Left lung (tissue), 10 donors: ENCODE results near the gene ATF4. TPM values are rescaled to one million over a fixed set of nuclear protein-coding genes. Genes with fewer than 3 reads are reported as not detected.

Experiments
- ATAC-seq: fragments of 200-7000 bp; cut with Tn5 transposase; one replicate; pipeline ENCODE4 v1.9.1; 2020; ENCODE audit warnings: moderate library complexity
- DNase-seq, 4 donors: peaks; one replicate each; pipeline ENCODE4 v3.0.0-alpha.2; 2013 to 2020
- H3K27ac ChIP-seq, 2 donors: fragments of 200-600 bp; sonication (generic) in 1 of 2; one replicate each; pipeline versions ENCODE4 v1.5.0 to v1.8.0; 2020 to 2021
- H3K27me3 ChIP-seq, 2 donors: fragments of 200-600 bp; sonication (generic) in 1 of 2; one replicate each; pipeline versions ENCODE4 v1.5.0 to v1.8.0; 2020 to 2021
- H3K36me3 ChIP-seq, 2 donors: fragments of 200-600 bp; sonication (generic) in 1 of 2; one replicate each; pipeline versions ENCODE4 v1.5.0 to v1.8.0; 2020 to 2021
- H3K4me1 ChIP-seq, 2 donors: fragments of 200-600 bp; one replicate each; pipeline ENCODE4 v1.8.0; 2021
- H3K4me3 ChIP-seq, 2 donors: fragments of 200-600 bp; sonication (generic) in 1 of 2; one replicate each; pipeline versions ENCODE4 v1.5.0 to v1.8.0; 2020 to 2021; ENCODE audit warnings: mild to moderate bottlenecking in 1 of 2
- H3K9me3 ChIP-seq, 2 donors: fragments of 200-600 bp; sonication (generic) in 1 of 2; one replicate each; pipeline versions ENCODE4 v1.5.0 to v1.8.0; 2020 to 2021
- intact Hi-C, 2 donors: fragments of 100-400 bp; cut with DNase I; formaldehyde crosslinking; loops; one replicate each; pipeline versions ENCODE4 v1.11.2 to v1.14.2; 2022
- polyA plus RNA-seq, 6 donors: library from polyadenylated mRNA; unstranded; fragments of 120-200 nt; gene quantifications; one replicate each; pipeline ENCODE4 v1.2.1, GENCODE V29; 2013; ENCODE audit not compliant: insufficient read length in 6 of 6
- total RNA-seq, 2 donors: library from RNA; stranded (reverse); fragmentation: NEBNext Ultra II Directional; extraction: Animal tissue kit (Norgen Biotek cat#: 25700); gene quantifications; one replicate each; pipeline ENCODE4 v1.2.1, GENCODE V29; 2021
- TF ChIP-seq, protein P1 (sequence below), 2 donors: fragments of 200-600 bp; sonication (generic) in 1 of 2; IDR thresholded peaks; one replicate each; pipeline versions ENCODE4 v1.5.0 to v1.8.0; 2021; ENCODE audit warnings: antibody characterized with exemption in 2 of 2
- donor health status: DM: no; HTN: yes; CAD: no.
- donor health status: DM: no; HTN: no; CAD: no.

Gene ATF4
- total and polyA plus RNA-seq, 8 donors = 204 to 349 (median 309) TPM

DNA sequence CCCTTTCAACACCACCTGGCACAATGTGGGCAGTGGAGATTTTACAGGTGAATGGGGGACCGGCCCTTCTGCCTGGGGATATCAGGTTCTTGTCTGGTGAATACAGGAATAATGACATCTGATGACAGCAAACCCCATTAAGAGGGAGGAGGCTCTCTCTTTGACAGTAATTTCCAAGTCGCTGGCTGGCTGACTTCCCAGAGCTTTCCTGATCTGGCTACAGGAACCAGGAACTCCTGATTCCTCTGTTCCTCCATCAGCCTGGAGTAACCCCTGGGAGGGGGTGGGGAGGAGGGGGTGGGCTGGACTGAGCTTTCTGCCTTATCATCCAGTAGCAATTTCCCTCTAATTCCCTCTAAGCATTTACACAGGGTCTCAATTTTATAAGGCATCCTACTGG, 22.0 kb upstream of the ATF4 start:
- peak overlapping the region in 1 of 2 donors; percentile 18 for H3K27ac ChIP-seq

DNA sequence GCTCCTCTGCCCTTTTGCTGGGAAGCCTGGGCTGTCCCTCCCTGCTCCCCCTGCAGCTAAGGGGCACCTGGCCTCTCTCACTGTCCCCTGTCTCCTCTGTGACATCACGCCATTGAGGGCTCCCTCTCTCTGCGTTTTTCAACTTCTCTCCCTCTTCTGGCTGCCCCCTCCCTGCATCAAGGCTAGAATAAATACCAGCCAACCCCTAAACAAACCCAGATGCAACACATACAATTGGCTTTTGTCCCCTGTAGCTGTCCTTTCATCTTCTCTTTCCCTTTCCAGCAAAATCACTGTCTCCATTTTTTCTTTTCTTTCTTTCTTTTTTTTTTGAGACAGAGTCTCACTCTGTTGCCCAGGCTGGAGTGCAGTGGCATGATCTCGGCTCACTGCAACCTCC, 21.6 kb upstream of the ATF4 start:
- Histone ChIP-seq H3K36me3 (no peaks in the 10 kb centered on the region), H3K27ac (no peak overlapping the region), H3K4me3 (no peak overlapping the region), H3K4me1 (peaks cover 20 to 54% of the 10 kb centered on the region in 2 donors), H3K9me3 (no peaks in the 10 kb centered on the region), H3K27me3 (no peaks in the 10 kb centered on the region)
- intact Hi-C loops = no loop called here
- DNase-seq (no peak), ATAC-seq (no peak)
- TF ChIP-seq, protein P1, sequence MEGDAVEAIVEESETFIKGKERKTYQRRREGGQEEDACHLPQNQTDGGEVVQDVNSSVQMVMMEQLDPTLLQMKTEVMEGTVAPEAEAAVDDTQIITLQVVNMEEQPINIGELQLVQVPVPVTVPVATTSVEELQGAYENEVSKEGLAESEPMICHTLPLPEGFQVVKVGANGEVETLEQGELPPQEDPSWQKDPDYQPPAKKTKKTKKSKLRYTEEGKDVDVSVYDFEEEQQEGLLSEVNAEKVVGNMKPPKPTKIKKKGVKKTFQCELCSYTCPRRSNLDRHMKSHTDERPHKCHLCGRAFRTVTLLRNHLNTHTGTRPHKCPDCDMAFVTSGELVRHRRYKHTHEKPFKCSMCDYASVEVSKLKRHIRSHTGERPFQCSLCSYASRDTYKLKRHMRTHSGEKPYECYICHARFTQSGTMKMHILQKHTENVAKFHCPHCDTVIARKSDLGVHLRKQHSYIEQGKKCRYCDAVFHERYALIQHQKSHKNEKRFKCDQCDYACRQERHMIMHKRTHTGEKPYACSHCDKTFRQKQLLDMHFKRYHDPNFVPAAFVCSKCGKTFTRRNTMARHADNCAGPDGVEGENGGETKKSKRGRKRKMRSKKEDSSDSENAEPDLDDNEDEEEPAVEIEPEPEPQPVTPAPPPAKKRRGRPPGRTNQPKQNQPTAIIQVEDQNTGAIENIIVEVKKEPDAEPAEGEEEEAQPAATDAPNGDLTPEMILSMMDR (IDR thresholded peaks at IDR 0.05) = no peak

More for the DNA sequence above, 22.0 kb upstream of the ATF4 start:
- Histone ChIP-seq H3K27me3 (no peaks in the 10 kb centered on the region), H3K4me1 (peaks cover 16 to 53% of the 10 kb centered on the region in 2 donors), H3K9me3 (no peaks in the 10 kb centered on the region), H3K36me3 (no peaks in the 10 kb centered on the region), H3K4me3 (no peak overlapping the region)
- ATAC-seq (no peak), DNase-seq (no peak)
- TF ChIP-seq, protein P1 (IDR thresholded peaks at IDR 0.05) = no peak
- intact Hi-C loops = no loop called here

DNA sequence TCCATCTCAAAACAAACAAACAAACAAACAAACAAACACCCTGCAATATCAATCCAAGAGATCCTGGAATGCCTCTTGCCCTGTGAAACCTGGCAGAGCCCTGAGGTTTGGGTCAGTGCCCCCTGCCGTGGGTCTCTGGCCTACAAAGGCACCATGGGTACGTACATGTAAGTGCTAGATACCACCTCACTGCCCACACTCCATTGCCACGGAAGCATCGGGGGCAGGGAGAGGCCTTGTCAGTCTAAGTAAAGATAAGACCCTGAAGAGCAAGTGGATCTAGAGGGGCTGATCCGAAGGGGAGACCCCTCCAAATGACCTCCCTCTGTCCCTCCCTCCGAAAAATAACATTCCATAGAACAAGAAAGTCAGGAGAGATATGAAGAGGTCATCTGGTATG, 20.3 kb upstream of the ATF4 start:
- Histone ChIP-seq H3K36me3 (peaks cover 4 to 12% of the 10 kb centered on the region in 2 donors), H3K27me3 (no peaks in the 10 kb centered on the region), H3K4me3 (no peak overlapping the region), H3K4me1 (peaks cover 20 to 54% of the 10 kb centered on the region in 2 donors), H3K9me3 (no peaks in the 10 kb centered on the region), H3K27ac (no peak overlapping the region)
- ATAC-seq (no peak), DNase-seq (no peak)
- intact Hi-C loops = no loop called here
- TF ChIP-seq, protein P1 (IDR thresholded peaks at IDR 0.05) = no peak

DNA sequence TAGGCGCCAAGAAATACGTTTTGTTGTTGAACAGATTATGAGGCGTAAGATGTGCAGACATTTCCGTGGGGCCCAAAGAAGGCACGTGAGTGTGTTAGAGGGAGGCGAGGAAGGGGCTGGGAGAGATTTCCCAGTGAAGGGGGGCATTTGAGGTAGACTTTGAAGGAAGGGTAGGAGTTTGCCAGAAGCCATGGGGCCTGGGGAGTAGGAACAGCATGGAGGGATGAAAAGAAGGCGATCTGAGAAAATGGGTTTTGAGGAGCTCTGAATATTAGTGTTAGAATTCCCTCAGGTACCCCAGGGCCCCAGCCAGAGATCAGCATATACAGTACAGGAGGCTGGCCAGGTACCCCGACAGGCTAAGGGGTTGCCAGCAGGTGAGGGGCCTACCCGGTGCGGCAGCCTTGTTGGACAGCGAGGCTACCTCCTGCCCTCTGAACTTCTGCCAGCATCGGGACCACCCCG, 18.7 kb upstream of the ATF4 start:
- DNase-seq (no peak), ATAC-seq (no peak)
- Histone ChIP-seq H3K27me3 (no peaks in the 10 kb centered on the region), H3K4me1 (peaks cover 20 to 38% of the 10 kb centered on the region in 2 donors), H3K9me3 (no peaks in the 10 kb centered on the region), H3K27ac (peak overlapping the region; percentile 65 to 82), H3K4me3 (peak overlapping the region; percentile 97 to 99), H3K36me3 (peaks cover 4 to 28% of the 10 kb centered on the region in 2 donors)
- TF ChIP-seq, protein P1 (IDR thresholded peaks at IDR 0.05) = no peak
- intact Hi-C loops = no loop called here

DNA sequence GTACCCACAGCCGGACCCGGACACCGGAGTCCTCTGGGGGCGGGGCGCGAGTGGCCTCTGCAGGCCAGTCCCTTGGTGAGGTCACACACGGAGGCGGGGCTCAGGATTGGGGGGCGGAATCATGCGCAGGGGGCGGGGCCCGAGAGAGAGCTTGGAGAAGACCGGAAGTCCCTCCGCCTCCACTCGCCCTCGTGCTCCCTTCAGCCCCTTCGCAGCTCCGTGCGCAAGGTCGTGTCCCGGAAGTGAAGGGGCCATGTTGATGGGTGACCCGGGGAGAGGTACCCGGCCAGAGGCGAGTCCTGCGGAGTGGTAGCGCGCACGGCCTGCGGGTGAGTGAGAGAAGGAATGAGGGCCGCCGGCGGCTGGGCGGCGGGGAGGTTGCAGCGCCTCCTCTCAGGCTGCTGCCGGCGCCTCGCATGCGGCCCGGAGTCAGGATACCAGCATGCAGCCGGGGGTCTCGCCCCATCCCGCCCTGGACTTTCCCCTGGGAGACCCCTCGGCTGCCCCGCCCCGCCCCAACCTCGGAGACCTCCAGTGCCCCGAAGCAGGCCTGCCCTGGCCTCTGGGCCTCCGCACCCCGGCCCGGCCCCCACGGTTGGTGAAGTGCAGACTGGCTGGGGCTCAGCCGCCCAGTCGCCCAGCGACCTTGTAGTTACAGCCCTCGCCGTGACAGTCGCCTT, 18.1 kb upstream of the ATF4 start, which contains the start of gene MIEF1:
Gene MIEF1, plus strand, starts transcription at position 182 of the 680 bp plus-strand sequence. CDS start 9,005 bp downstream, outside the sequence.
- ATAC-seq (peak; percentile 99), DNase-seq (peak; percentile 94 to 99 (median 98))
- TF ChIP-seq, protein P1 (IDR thresholded peaks at IDR 0.05) = no peak
- H3K9me3 ChIP-seq = no peaks in the 10 kb centered on the region
- peak within 1 kb of the TSS; percentile 70 to 82 for H3K27ac ChIP-seq
- peaks cover 4 to 33% of the 10 kb centered on the region in 2 donors for H3K36me3 ChIP-seq
- H3K4me1 ChIP-seq = peaks cover 20 to 35% of the 10 kb centered on the region in 2 donors
- H3K4me3 ChIP-seq = peak within 1 kb of the TSS; percentile 97 to 99
- H3K27me3 ChIP-seq = no peaks in the 10 kb centered on the region
- intact Hi-C loops = no loop called here
